Mesothelial cell of epicardium (in vitro differentiated cells): ENCODE measurements around the gene PHF11. TPM values are rescaled to one million over a fixed set of nuclear protein-coding genes. Genes with fewer than 3 reads are reported as not detected.

Experiments used
- DNase-seq, 2 experiments: peaks; one replicate each; pipeline ENCODE4 v3.0.0; 2021; ENCODE audit warnings: low spot score in 2 of 2; ENCODE audit not compliant: unreplicated experiment in 2 of 2
- H3K27ac Mint-ChIP-seq: 2 replicates; pipeline ENCODE4 v1.8.0; 2021; ENCODE audit warnings: mixed read lengths
- H3K27me3 Mint-ChIP-seq: 2 replicates; pipeline ENCODE4 v1.8.0; 2021; ENCODE audit warnings: low read depth, mixed read lengths
- H3K36me3 Mint-ChIP-seq: 2 replicates; pipeline ENCODE4 v1.8.0; 2021; ENCODE audit warnings: mixed read lengths
- H3K4me1 Mint-ChIP-seq: 2 replicates; pipeline ENCODE4 v1.8.0; 2021; ENCODE audit warnings: mixed read lengths
- H3K4me3 Mint-ChIP-seq: 2 replicates; pipeline ENCODE4 v1.8.0; 2021; ENCODE audit warnings: mild to moderate bottlenecking, moderate library complexity, mixed read lengths
- H3K9me3 Mint-ChIP-seq: 2 replicates; pipeline ENCODE4 v1.8.0; 2021; ENCODE audit warnings: mixed read lengths
- total RNA-seq: library from RNA; stranded (reverse); gene quantifications from 3 replicates; pipeline ENCODE4 v1.2.1, GENCODE V29; 2021
- TF ChIP-seq, protein P1 (sequence below): fragments of 200-600 bp; sonication (generic); IDR thresholded peaks from one replicate; pipeline ENCODE4 v1.5.0; 2021; ENCODE audit warnings: antibody characterized with exemption; ENCODE audit not compliant: unreplicated experiment

Gene PHF11
- total RNA-seq, 1 donor from 2014 or later, result 33.3 TPM

DNA sequence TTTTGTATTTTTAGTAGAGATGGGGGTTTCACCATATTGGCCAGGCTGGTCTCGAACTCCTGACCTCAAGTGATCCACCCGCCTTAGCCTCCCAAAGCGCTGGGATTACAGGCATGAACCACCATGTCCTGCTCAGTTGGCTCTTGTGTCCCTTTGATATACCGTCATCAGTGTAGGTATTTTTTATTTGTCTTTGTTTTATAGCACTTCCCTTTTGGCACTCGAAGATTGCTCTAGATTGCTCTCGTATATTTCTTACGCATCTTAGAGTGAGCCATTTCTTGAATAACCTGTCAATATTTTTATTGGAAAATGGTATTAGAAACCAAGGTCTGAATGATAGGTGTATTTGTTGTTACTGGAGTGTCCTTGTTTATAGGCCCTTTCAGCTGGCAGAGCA lies 42.3 kb upstream of the PHF11 start:
- no peaks in the 10 kb centered on the region for H3K27me3 Mint-ChIP-seq
- peaks cover 5% of the 10 kb centered on the region for H3K4me1 Mint-ChIP-seq
- peaks cover 7% of the 10 kb centered on the region for H3K36me3 Mint-ChIP-seq
- no peak overlapping the region for H3K4me3 Mint-ChIP-seq
- TF ChIP-seq, protein P1, sequence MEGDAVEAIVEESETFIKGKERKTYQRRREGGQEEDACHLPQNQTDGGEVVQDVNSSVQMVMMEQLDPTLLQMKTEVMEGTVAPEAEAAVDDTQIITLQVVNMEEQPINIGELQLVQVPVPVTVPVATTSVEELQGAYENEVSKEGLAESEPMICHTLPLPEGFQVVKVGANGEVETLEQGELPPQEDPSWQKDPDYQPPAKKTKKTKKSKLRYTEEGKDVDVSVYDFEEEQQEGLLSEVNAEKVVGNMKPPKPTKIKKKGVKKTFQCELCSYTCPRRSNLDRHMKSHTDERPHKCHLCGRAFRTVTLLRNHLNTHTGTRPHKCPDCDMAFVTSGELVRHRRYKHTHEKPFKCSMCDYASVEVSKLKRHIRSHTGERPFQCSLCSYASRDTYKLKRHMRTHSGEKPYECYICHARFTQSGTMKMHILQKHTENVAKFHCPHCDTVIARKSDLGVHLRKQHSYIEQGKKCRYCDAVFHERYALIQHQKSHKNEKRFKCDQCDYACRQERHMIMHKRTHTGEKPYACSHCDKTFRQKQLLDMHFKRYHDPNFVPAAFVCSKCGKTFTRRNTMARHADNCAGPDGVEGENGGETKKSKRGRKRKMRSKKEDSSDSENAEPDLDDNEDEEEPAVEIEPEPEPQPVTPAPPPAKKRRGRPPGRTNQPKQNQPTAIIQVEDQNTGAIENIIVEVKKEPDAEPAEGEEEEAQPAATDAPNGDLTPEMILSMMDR, result no peak
- no peaks in the 10 kb centered on the region for H3K9me3 Mint-ChIP-seq
- no peak overlapping the region for H3K27ac Mint-ChIP-seq
- DNase-seq, result no peak

DNA sequence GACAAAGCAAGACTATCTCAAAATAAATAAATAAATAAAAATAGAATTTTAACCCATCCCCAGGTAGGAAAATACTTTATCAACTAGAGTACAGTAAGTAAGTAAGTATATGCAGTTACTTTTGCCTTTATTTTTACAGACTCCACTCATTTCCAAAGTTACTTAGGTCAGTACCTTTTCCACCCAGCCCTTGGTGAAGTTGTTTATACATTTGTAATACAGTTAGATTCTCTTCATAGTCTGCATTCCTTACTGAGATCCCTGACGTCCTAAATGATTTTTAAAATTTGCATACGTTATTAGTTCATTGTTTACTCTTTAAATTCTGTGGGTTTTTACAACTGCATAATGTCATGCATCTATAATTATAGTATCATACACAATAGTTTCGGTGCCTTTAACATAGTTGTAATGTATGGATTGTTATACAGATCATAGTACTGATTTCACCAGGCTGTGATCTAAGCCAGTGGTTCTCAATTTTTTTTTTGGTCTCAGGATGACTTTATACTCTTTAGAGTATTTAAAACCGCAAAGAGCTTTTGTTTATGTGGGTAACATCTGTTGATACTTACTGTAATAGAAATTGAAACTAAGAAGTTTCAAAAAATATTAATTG lies 41.3 kb upstream of the PHF11 start:
- TF ChIP-seq, protein P1, result no peak
- Mint-ChIP-seq H3K36me3 (peaks cover 6% of the 10 kb centered on the region), H3K27me3 (no peaks in the 10 kb centered on the region), H3K4me3 (no peak overlapping the region), H3K9me3 (no peaks in the 10 kb centered on the region), H3K4me1 (peaks cover 5% of the 10 kb centered on the region), H3K27ac (peak overlapping the region; percentile 17)
- DNase-seq, result no peak

DNA sequence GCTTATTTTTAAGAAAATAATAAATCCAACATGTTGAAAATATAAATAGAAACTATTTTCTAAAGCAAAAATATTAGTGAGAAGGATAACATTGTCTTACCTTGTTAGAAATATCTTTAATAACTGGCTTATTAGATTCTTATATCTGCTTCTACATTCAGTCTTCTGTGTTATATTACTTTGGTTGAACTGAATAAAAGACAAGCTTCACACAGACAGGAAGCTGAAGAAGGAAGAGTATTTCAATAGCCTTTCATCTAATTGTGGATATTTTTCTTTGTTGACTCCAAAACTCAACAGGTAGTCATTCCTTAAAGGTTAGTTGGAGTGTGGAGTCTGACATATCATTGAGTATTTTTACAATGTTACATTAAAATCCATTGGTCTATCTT lies 40.8 kb upstream of the PHF11 start:
- Mint-ChIP-seq H3K36me3 (peaks cover 4% of the 10 kb centered on the region), H3K27ac (no peak overlapping the region), H3K27me3 (no peaks in the 10 kb centered on the region), H3K9me3 (no peaks in the 10 kb centered on the region), H3K4me1 (peaks cover 5% of the 10 kb centered on the region), H3K4me3 (no peak overlapping the region)
- DNase-seq, result no peak
- TF ChIP-seq, protein P1, result no peak

DNA sequence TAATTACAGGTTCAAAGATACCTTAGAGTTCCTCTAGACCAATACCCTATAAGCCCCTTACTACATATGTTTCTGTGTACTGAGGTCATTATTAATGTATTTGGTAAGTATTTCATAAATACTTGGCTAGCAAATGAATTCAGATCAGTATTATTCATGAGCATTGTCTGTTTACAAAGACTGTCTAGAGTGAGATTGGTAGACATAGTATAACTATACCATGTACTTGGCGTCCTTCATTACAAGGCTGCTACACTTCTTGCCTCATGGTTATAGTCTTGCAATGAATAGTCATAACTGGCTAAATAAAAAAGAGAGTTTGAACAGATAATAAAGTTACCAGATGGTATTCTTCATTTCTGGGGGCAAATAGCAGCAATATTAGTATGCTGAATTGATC lies 39.6 kb upstream of the PHF11 start:
- TF ChIP-seq, protein P1, result no peak
- Mint-ChIP-seq H3K4me1 (peaks cover 5% of the 10 kb centered on the region), H3K27me3 (no peaks in the 10 kb centered on the region), H3K27ac (no peak overlapping the region), H3K4me3 (no peak overlapping the region), H3K36me3 (peaks cover 9% of the 10 kb centered on the region), H3K9me3 (no peaks in the 10 kb centered on the region)
- DNase-seq, result no peak

DNA sequence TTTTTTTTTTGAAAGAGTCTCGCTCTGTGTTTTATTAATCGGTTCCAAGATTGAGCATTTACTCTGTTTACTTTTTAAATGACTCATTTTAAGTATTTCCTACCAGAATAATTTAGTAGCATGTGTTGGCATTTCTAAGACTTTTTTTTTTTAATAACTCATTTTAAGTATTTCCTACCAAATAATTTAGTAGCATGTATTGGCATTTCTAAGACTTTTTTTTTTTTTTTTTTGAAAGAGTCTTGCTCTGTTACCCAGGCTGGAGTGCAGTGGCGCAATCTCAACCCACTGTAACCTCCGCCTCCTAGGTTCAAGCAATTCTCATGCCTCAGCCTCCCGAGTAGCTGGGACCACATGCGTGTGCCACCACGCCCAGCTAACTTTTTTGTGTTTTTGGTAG lies 38.5 kb upstream of the PHF11 start:
- DNase-seq, result no peak
- Mint-ChIP-seq H3K27ac (no peak overlapping the region), H3K9me3 (peaks cover 3% of the 10 kb centered on the region), H3K27me3 (no peaks in the 10 kb centered on the region), H3K4me1 (peaks cover 5% of the 10 kb centered on the region), H3K4me3 (no peak overlapping the region), H3K36me3 (peaks cover 19% of the 10 kb centered on the region)
- TF ChIP-seq, protein P1, result no peak

DNA sequence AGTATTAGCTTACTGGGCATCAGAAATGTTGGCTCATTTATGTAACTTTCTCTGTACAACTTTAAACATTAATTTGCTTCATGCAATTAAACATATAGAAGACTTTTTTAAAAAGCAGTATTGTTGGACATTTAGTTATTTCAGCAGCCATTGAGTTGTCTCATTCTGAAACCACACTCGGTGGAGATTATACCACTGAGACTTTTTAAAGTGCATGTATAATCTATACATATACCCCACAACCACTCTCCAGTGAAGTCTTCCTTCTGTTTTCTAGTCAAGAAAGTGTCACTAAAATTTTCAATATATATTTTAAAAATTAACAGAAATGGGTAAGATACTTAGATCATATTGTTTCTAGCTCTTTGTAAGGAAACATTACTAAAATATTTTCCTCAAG lies 36.2 kb upstream of the PHF11 start:
- DNase-seq, result no peak
- no peak overlapping the region for H3K4me3 Mint-ChIP-seq
- H3K27ac Mint-ChIP-seq, result no peak overlapping the region
- H3K9me3 Mint-ChIP-seq, result peaks cover 22% of the 10 kb centered on the region
- no peaks in the 10 kb centered on the region for H3K27me3 Mint-ChIP-seq
- TF ChIP-seq, protein P1, result no peak
- H3K4me1 Mint-ChIP-seq, result peaks cover 1% of the 10 kb centered on the region
- H3K36me3 Mint-ChIP-seq, result peaks cover 40% of the 10 kb centered on the region
